Kidney epithelial cell (primary cell): ENCODE results near the gene SPACA6. TPM values are rescaled to one million over a fixed set of nuclear protein-coding genes. Genes with fewer than 3 reads are reported as not detected.

Source experiments
- DNase-seq: peaks from one replicate; pipeline ENCODE4 v3.0.0-alpha.2; 2010; ENCODE audit warnings: low read depth
- H3K27me3 ChIP-seq: 2 replicates; pipeline ENCODE4 v1.6.0; 2011; ENCODE audit warnings: low read length; ENCODE audit not compliant: control insufficient read depth, insufficient read depth
- H3K36me3 ChIP-seq: 2 replicates; pipeline ENCODE4 v1.5.1; 2011; ENCODE audit warnings: low read length; ENCODE audit not compliant: control insufficient read depth, insufficient read depth
- H3K4me3 ChIP-seq: 2 replicates; pipeline ENCODE4 v1.5.1; 2011; ENCODE audit warnings: low read depth, mild to moderate bottlenecking, control low read depth, low read length
- CTCF ChIP-seq: IDR thresholded peaks from 2 replicates; pipeline ENCODE4 v1.5.1; 2011; ENCODE audit warnings: mild to moderate bottlenecking, moderate library complexity, low read length, control low read depth, inconsistent platforms; ENCODE audit not compliant: insufficient read depth, poor library complexity, severe bottlenecking
- total RNA-seq: library from RNA; depleted of rRNA; stranded (reverse); fragments of >200 nt; gene quantifications from 2 replicates; pipeline ENCODE4 v1.2.3, GENCODE V29; 2015

Gene SPACA6
- total RNA-seq, 1 donor from 2014 or later, result 12.6 TPM

DNA sequence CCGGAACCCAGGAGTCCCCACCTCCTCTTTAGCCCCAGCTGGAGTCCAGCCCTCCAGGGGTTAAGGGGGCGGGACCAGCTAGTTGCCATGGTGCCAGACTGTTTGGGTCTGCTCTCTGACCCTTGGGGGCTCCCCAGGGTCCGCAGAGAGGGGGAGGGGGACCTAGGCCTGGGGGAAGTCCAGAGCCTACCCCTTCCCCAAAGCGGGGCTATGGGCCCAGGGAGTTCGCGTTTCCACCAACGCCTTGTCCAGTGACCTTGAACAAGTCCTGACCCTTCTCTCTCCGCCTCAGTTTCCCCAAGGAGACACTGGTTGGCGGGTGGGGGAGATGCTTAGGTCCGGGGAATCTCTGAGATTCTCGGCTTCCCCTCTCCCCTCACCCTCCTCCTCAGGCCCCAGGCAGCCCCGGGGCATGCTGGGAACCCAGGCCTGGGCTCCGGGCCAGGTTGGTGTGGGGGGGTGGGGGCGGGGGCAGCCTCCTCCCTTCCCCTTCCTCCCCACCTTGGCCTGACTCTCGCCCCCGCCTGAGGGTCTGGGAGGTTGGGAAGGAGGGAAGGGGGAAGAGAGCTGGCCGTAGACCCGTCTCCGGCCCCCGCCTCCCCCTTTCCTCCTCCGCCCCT, 2.6 kb upstream of the SPACA6 start:
- Histone ChIP-seq H3K27me3 (no peaks in the 10 kb centered on the region), H3K4me3 (peak overlapping the region; percentile 93), H3K36me3 (peaks cover 2% of the 10 kb centered on the region)
- no peak for TF ChIP-seq CTCF
- no peak for DNase-seq

DNA sequence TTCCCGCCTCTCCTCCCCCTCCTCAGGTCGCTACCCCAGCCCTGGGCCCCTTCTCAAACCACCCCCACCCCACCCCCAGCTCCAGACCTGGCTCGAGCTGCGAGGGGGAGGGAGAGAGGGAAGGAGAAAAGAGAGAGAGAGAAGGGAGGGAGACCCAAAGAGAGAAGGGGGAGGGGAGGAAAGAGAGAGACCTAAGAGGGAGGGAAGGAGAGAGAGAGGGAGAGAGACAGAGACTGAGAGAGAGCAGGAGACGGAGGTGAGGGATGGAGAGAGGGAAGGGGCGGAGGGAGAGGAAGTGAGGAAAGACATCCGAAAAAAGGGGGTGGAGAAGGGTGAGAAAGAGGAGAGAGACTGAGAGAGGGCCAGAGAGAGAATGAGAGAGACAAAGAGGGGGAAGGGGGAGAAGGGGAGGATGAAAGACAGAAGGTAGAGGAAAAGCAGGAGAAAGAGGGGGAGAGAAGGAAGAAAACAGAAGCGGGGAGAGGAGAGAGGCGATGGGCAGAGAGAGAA, 2.0 kb upstream of the SPACA6 start:
- DNase-seq, result no peak
- H3K27me3 ChIP-seq, result no peaks in the 10 kb centered on the region
- no peak for TF ChIP-seq CTCF
- H3K36me3 ChIP-seq, result peaks cover 2% of the 10 kb centered on the region
- H3K4me3 ChIP-seq, result peak overlapping the region; percentile 93

- no peak for TF ChIP-seq CTCF
- peaks cover 2% of the 10 kb centered on the region for H3K36me3 ChIP-seq
- DNase-seq, result no peak
- H3K27me3 ChIP-seq, result no peaks in the 10 kb centered on the region
- peak overlapping the region; percentile 93 for H3K4me3 ChIP-seq
These were observed 1.3 kb upstream of the SPACA6 start for GRCh38 chr19:51691584-51692428.

DNA sequence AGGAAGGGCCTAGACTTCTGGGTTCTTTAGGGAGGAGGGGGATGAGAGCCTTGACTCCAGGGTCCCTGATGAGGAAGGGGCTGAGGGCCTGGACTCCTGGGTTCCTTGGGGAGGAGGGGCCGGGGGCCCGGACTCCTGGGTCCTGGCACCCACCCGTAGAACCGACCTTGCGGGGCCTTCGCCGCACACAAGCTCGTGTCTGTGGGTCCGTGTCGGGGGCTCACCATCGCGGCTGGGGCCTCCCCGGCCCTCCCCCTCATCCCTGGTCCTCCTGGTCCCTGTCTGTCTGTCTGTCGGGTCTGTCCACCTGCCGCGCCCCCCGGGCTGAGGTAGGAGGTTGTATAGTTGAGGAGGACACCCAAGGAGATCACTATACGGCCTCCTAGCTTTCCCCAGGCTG, 662 bp upstream of the SPACA6 start:
- Histone ChIP-seq H3K27me3 (no peaks in the 10 kb centered on the region), H3K36me3 (peaks cover 3% of the 10 kb centered on the region), H3K4me3 (peak overlapping the region; percentile 93)
- TF ChIP-seq CTCF, result no peak
- no peak for DNase-seq

DNA sequence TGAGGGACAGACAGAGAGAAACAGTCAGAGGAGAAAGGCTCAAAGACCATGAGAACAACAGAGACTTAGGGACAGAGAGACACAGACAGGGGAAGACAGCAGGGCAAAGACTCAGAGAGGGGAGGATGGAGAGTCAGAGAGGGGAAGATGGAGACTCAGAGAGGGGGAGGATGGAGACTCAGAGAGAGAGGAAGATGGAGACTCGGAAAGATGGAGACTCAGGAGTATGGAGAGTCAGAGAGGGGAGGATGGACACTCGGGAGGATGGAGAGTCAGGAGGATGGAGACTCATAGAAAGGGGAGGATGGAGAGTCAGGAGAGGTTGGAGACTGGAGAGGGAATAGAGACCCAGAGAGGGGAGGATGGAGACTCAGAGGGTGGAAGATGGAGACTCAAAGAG, 689 bp downstream of the SPACA6 start:
- Histone ChIP-seq H3K27me3 (no peaks in the 10 kb centered on the region), H3K4me3 (no peak overlapping the region), H3K36me3 (peaks cover 6% of the 10 kb centered on the region)
- no peak for DNase-seq
- no peak for TF ChIP-seq CTCF
